SH-SY5Y (cell line): Measurements from ENCODE around the gene SOWAHD.

Experiments
- GATA2 ChIP-seq: IDR thresholded peaks from 2 replicates; pipeline ENCODE4 v1.6.1; 2011; ENCODE audit warnings: mild to moderate bottlenecking, low read depth, low read length
- GATA3 ChIP-seq: IDR thresholded peaks from 2 replicates; pipeline ENCODE4 v1.6.1; 2011; ENCODE audit warnings: low read depth, mild to moderate bottlenecking, low read length, moderate library complexity

- TF ChIP-seq GATA2 (no peak), GATA3 (no peak)
Observed at GRCh38 chrX:119757979-119758730, at the start of gene SOWAHD.
